ENCODE data around the gene TCF12.

DNA sequence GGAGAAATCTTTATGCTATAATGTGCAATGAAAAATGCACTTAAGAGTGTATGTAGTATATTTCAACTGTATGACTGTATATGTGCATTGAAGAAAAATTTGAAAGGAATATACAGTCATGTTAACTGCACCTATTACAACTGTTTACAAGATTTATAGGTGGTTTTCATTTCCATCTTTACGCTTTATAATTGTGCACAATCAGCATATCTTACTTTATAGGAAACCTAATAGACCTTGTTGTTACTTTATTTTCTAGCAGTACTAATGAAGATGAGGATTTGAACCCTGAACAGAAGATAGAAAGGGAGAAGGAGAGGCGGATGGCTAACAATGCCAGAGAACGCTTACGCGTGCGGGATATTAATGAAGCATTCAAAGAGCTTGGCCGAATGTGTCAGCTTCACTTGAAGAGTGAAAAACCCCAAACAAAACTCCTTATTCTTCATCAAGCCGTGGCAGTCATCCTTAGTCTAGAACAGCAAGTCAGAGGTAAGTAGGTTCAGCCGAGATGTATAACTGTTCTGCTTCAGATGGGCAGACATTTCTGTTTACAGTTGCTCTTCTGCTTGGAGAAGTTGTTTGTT, 354.4 kb downstream of the TCF12 start:
- no peak for TF ChIP-seq YY1 (IDR thresholded peaks at IDR 0.05; ENCODE audit: low read depth)
- no peak for TF ChIP-seq RAD21 (IDR thresholded peaks at IDR 0.05; ENCODE audit: low read depth)
